OCI-LY7 (cell line): ENCODE data around the gene PLEKHS1.

ENCODE experiments used
- EZH2phosphoT487 ChIP-seq: fragments of 200-600 bp; sonication (generic); IDR thresholded peaks from 2 replicates; pipeline ENCODE4 v1.6.1; 2018; ENCODE audit warnings: low read depth, borderline replicate concordance, mild to moderate bottlenecking, mixed run types, antibody characterized with exemption, low read length, moderate library complexity, mixed read lengths
- TF ChIP-seq, protein P1 (sequence below): fragments of 200-600 bp; sonication (generic); conservative IDR thresholded peaks from 2 replicates; pipeline ENCODE4 v1.5.1; 2014; ENCODE audit warnings: mild to moderate bottlenecking, antibody characterized with exemption, low read length, moderate library complexity, mixed read lengths

DNA sequence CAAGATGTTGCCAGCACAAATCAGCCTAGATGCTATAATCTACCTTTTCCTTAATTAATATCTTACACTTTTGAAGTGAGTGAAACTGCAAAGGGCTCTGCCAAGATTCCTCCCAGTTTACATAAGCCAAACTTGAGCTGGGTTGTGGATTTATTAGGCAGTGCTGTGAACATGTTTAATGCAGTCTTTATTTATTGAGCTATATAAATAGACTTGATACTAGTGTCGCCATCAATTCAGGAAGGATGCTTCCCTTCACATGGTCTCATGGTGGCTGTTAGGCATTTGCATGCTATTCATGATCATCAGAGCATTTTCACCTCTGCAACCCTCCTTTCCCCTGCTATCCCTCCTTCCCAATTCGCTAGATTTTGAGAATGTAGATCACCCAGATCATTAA is 40.2 kb downstream of the PLEKHS1 start:
- TF ChIP-seq, protein P1, sequence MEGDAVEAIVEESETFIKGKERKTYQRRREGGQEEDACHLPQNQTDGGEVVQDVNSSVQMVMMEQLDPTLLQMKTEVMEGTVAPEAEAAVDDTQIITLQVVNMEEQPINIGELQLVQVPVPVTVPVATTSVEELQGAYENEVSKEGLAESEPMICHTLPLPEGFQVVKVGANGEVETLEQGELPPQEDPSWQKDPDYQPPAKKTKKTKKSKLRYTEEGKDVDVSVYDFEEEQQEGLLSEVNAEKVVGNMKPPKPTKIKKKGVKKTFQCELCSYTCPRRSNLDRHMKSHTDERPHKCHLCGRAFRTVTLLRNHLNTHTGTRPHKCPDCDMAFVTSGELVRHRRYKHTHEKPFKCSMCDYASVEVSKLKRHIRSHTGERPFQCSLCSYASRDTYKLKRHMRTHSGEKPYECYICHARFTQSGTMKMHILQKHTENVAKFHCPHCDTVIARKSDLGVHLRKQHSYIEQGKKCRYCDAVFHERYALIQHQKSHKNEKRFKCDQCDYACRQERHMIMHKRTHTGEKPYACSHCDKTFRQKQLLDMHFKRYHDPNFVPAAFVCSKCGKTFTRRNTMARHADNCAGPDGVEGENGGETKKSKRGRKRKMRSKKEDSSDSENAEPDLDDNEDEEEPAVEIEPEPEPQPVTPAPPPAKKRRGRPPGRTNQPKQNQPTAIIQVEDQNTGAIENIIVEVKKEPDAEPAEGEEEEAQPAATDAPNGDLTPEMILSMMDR: no peak
- no peak for TF ChIP-seq EZH2phosphoT487
